H9 (cell line): ENCODE data around the gene SSBP3. TPM values are rescaled to one million over a fixed set of nuclear protein-coding genes. Genes with fewer than 3 reads are reported as not detected.

Experiments
- DNase-seq: peaks from one replicate; pipeline ENCODE4 v3.0.0-alpha.2; 2017
- H2AFZ ChIP-seq: one replicate; pipeline ENCODE4 v1.6.1; 2013; ENCODE audit warnings: mild to moderate bottlenecking, low read length, control low read depth, moderate library complexity
- H2AK5ac ChIP-seq: 2 replicates; pipeline ENCODE4 v1.6.1; 2013; ENCODE audit warnings: low read length, control low read depth, mixed read lengths; ENCODE audit not compliant: insufficient read length
- H2BK120ac ChIP-seq: one replicate; pipeline ENCODE4 v1.6.1; 2013; ENCODE audit warnings: low read depth, mild to moderate bottlenecking, low read length, control low read depth, inconsistent platforms; ENCODE audit not compliant: poor library complexity, severe bottlenecking
- H2BK12ac ChIP-seq: 2 replicates; pipeline ENCODE4 v1.6.1; 2013; ENCODE audit warnings: low read length, control low read depth, mixed read lengths, low read depth; ENCODE audit not compliant: insufficient read length
- H2BK15ac ChIP-seq: 2 replicates; pipeline ENCODE4 v1.6.1; 2013; ENCODE audit warnings: low read depth, low read length, control low read depth
- H2BK20ac ChIP-seq: one replicate; pipeline ENCODE4 v1.6.1; 2013; ENCODE audit warnings: low read depth, mild to moderate bottlenecking, low read length, control low read depth, inconsistent platforms; ENCODE audit not compliant: poor library complexity, severe bottlenecking
- H2BK5ac ChIP-seq: 2 replicates; pipeline ENCODE4 v1.6.1; 2013; ENCODE audit warnings: low read length, control low read depth, mixed read lengths; ENCODE audit not compliant: insufficient read length
- H3K14ac ChIP-seq: 2 replicates; pipeline ENCODE4 v1.6.1; 2013; ENCODE audit warnings: low read length, control low read depth; ENCODE audit not compliant: insufficient read depth
- H3K18ac ChIP-seq: 2 replicates; pipeline ENCODE4 v1.6.1; 2013; ENCODE audit warnings: low read depth, mild to moderate bottlenecking, mixed read lengths, low read length, control low read depth; ENCODE audit not compliant: insufficient read length
- H3K23ac ChIP-seq: 2 replicates; pipeline ENCODE4 v1.6.1; 2013; ENCODE audit warnings: low read length, control low read depth, mixed read lengths, low read depth; ENCODE audit not compliant: insufficient read length
- H3K23me2 ChIP-seq: 2 replicates; pipeline ENCODE4 v1.6.1; 2013; ENCODE audit warnings: low read depth, mild to moderate bottlenecking, mixed read lengths, low read length, control low read depth; ENCODE audit not compliant: insufficient read length, poor library complexity, severe bottlenecking
- H3K27ac ChIP-seq: 2 replicates; pipeline ENCODE4 v1.5.1; 2013; ENCODE audit warnings: low read length, control low read depth, mixed read lengths, low read depth; ENCODE audit not compliant: insufficient read length
- H3K27me3 ChIP-seq: 2 replicates; pipeline ENCODE4 v1.6.1; 2013; ENCODE audit warnings: low read length, control low read depth, inconsistent platforms; ENCODE audit not compliant: insufficient read depth
- H3K4ac ChIP-seq: 2 replicates; pipeline ENCODE4 v1.6.1; 2013; ENCODE audit warnings: low read depth, mild to moderate bottlenecking, control low read depth, inconsistent platforms, low read length, moderate library complexity
- H3K4me1 ChIP-seq: 2 replicates; pipeline ENCODE4 v1.6.1; 2013; ENCODE audit warnings: low read length, control low read depth, inconsistent platforms; ENCODE audit not compliant: insufficient read depth
- H3K4me2 ChIP-seq: 2 replicates; pipeline ENCODE4 v1.6.1; 2013; ENCODE audit warnings: low read length, control low read depth, mixed read lengths; ENCODE audit not compliant: insufficient read length, insufficient read depth
- H3K56ac ChIP-seq: 2 replicates; pipeline ENCODE4 v1.6.1; 2013; ENCODE audit warnings: low read depth, mild to moderate bottlenecking, mixed read lengths, low read length, control low read depth; ENCODE audit not compliant: insufficient read length
- H3K79me1 ChIP-seq: 2 replicates; pipeline ENCODE4 v1.6.1; 2013; ENCODE audit warnings: low read depth, mild to moderate bottlenecking, moderate library complexity, low read length, control low read depth, inconsistent platforms; ENCODE audit not compliant: insufficient read depth, poor library complexity, severe bottlenecking
- H3K79me2 ChIP-seq: 2 replicates; pipeline ENCODE4 v1.6.1; 2013; ENCODE audit warnings: low read length, control low read depth, inconsistent platforms; ENCODE audit not compliant: insufficient read depth
- H3K9ac ChIP-seq: 2 replicates; pipeline ENCODE4 v1.6.1; 2013; ENCODE audit warnings: low read length, control low read depth, mixed read lengths; ENCODE audit not compliant: insufficient read length; ENCODE audit errors: extremely low read depth
- H3K9me3 ChIP-seq: one replicate; pipeline ENCODE4 v1.6.1; 2013; ENCODE audit warnings: low read depth, low read length, inconsistent platforms; ENCODE audit not compliant: control insufficient read depth
- H3T11ph ChIP-seq: one replicate; pipeline ENCODE4 v1.6.1; 2013; ENCODE audit warnings: mild to moderate bottlenecking, low read length, control low read depth, inconsistent platforms
- H4K20me1 ChIP-seq: one replicate; pipeline ENCODE4 v1.6.1; 2013; ENCODE audit not compliant: control insufficient read depth, insufficient read length, insufficient read depth
- H4K5ac ChIP-seq: 2 replicates; pipeline ENCODE4 v1.6.1; 2013; ENCODE audit warnings: low read depth, mild to moderate bottlenecking, mixed read lengths, low read length, control low read depth; ENCODE audit not compliant: insufficient read length
- H4K8ac ChIP-seq: replicated peaks from 2 replicates; pipeline ENCODE4 v1.6.1; 2013; ENCODE audit warnings: low read length, control low read depth, mixed read lengths, low read depth; ENCODE audit not compliant: insufficient read length
- H4K91ac ChIP-seq: 2 replicates; pipeline ENCODE4 v1.6.1; 2013; ENCODE audit warnings: low read depth, mild to moderate bottlenecking, moderate library complexity, mixed read lengths, low read length, control low read depth; ENCODE audit not compliant: insufficient read length
- H3K27ac Mint-ChIP-seq, 3 experiments: 2 replicates in 2 of 3; 3 replicates in 1 of 3; pipeline ENCODE4 v1.8.0; 2020 to 2021; ENCODE audit warnings: mixed read lengths in 3 of 3, mild to moderate bottlenecking in 1 of 3, moderate library complexity in 1 of 3
- H3K27me3 Mint-ChIP-seq: 2 replicates; pipeline ENCODE4 v1.8.0; 2021; ENCODE audit warnings: low read depth, mild to moderate bottlenecking, moderate library complexity, mixed read lengths
- H3K36me3 Mint-ChIP-seq, 3 experiments: 2 replicates in 2 of 3; 3 replicates in 1 of 3; pipeline ENCODE4 v1.8.0; 2020 to 2021; ENCODE audit warnings: low read depth in 3 of 3, mixed read lengths in 3 of 3; ENCODE audit not compliant: insufficient read depth in 1 of 3
- H3K4me1 Mint-ChIP-seq, 2 experiments: 2 replicates each; pipeline ENCODE4 v1.8.0; 2020; ENCODE audit warnings: mixed read lengths in 2 of 2
- H3K4me3 Mint-ChIP-seq, 2 experiments: 2 replicates in 1 of 2; 3 replicates in 1 of 2; pipeline ENCODE4 v1.8.0; 2020 to 2021; ENCODE audit warnings: mild to moderate bottlenecking in 2 of 2, mixed read lengths in 2 of 2, moderate library complexity in 1 of 2
- H3K9me3 Mint-ChIP-seq, 2 experiments: 2 replicates in 1 of 2; 3 replicates in 1 of 2; pipeline ENCODE4 v1.8.0; 2020; ENCODE audit warnings: mild to moderate bottlenecking in 2 of 2, mixed read lengths in 2 of 2, moderate library complexity in 1 of 2
- WGBS: extraction: QIAGEN DNeasy Blood & Tissue Kit; methylation state at CpG from one replicate; pipeline ENCODE4 v1.1.7; 2013; ENCODE audit warnings: missing lambda C conversion rate, low lambda C conversion rate, mixed read lengths; ENCODE audit not compliant: insufficient read length; ENCODE audit errors: extremely low coverage; 5-methylcytosine and 5-hydroxymethylcytosine counted together
- total RNA-seq: library from RNA; stranded (reverse); gene quantifications from 2 replicates; pipeline ENCODE4 v1.2.1, GENCODE V29; 2021
- TF ChIP-seq, protein P1 (sequence below): fragments of 200-600 bp; sonication (generic); conservative IDR thresholded peaks from 3 replicates; pipeline ENCODE4 v1.8.0; 2021; ENCODE audit warnings: antibody characterized with exemption, mild to moderate bottlenecking

The SSBP3 gene
- total RNA-seq, 1 experiment from 2014 or later = 126 TPM

DNA sequence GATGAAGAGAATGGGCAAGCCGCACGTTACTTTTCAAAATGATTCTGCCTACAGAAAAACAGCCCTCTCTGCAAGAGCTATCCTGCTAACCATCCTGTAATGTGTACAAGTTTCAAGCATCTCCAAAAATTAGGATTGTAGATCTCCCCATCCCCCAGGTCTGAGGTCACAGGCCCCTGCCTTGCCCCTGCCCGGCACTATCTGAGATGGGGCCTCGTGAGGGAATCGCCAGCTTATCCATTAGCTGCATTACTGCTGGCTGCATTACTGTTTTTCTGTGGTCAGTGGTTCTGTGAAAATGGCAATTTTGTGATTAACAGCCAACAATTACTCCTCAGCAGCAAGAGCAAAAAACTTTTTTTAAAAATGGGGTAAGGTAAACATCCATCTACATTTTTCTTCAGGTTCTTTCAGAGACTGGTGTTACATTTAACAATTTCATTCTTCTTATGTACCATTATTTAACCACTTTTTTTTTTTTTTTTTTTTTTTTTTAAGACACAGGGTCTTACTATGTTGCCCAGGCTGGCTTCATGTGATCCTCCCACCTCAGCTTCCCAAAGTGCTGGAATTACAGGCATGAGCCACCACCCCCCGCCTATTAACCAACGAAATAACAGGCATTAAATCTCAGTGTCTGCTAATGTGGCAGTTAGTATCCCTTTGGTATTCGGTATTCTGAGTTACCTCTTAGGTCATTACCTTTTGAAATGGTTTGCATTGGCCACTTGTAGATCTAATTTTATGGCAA is 122.4 kb downstream of the SSBP3 start:
- Histone ChIP-seq H2BK12ac (no peak overlapping the region), H4K8ac (no peak overlapping the region), H3K23me2 (no peaks in the 10 kb centered on the region), H3T11ph (no peak overlapping the region), H3K27me3 (no peaks in the 10 kb centered on the region), H3K23ac (no peak overlapping the region), H4K5ac (no peak overlapping the region), H4K91ac (no peak overlapping the region), H2BK20ac (no peak overlapping the region), H3K4ac (no peak overlapping the region), H2BK15ac (no peak overlapping the region), H2AK5ac (no peak overlapping the region), H3K27ac (no peak overlapping the region), H2BK5ac (no peak overlapping the region), H3K4me2 (no peak overlapping the region), H3K4me1 (peaks cover 24% of the 10 kb centered on the region), H3K14ac (no peak overlapping the region), H3K18ac (no peak overlapping the region), H3K79me1 (no peaks in the 10 kb centered on the region), H3K79me2 (no peaks in the 10 kb centered on the region; the same call in 1 of the 2 replicates), H3K9me3 (no peaks in the 10 kb centered on the region), H2AFZ (no peak overlapping the region), H4K20me1 (no peaks in the 10 kb centered on the region), H3K9ac (no peak overlapping the region), H3K56ac (no peak overlapping the region), H2BK120ac (no peak overlapping the region)
- H3K27me3 Mint-ChIP-seq = no peaks in the 10 kb centered on the region
- DNase-seq = no peak
- H3K36me3 Mint-ChIP-seq = peaks cover 9 to 17% (median 11%) of the 10 kb centered on the region in 3 experiments; a peak in 6 of 7 replicates
- H3K27ac Mint-ChIP-seq = peak overlapping the region in 2 of 3 experiments; percentile 23 to 36; a peak in 2 of 7 replicates
- peaks cover 50 to 54% of the 10 kb centered on the region in 2 experiments for H3K4me1 Mint-ChIP-seq
- no CpG with 5 or more reads among the region's 8 CpGs for WGBS
- no peaks in the 10 kb centered on the region for H3K9me3 Mint-ChIP-seq
- TF ChIP-seq, protein P1, sequence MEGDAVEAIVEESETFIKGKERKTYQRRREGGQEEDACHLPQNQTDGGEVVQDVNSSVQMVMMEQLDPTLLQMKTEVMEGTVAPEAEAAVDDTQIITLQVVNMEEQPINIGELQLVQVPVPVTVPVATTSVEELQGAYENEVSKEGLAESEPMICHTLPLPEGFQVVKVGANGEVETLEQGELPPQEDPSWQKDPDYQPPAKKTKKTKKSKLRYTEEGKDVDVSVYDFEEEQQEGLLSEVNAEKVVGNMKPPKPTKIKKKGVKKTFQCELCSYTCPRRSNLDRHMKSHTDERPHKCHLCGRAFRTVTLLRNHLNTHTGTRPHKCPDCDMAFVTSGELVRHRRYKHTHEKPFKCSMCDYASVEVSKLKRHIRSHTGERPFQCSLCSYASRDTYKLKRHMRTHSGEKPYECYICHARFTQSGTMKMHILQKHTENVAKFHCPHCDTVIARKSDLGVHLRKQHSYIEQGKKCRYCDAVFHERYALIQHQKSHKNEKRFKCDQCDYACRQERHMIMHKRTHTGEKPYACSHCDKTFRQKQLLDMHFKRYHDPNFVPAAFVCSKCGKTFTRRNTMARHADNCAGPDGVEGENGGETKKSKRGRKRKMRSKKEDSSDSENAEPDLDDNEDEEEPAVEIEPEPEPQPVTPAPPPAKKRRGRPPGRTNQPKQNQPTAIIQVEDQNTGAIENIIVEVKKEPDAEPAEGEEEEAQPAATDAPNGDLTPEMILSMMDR = no peak
- no peak overlapping the region for H3K4me3 Mint-ChIP-seq
